GM19193 (cell line): ENCODE measurements around the gene PRRC2B.

ENCODE experiments used
- POLR2A ChIP-seq: IDR thresholded peaks from 4 replicates; pipeline ENCODE4 v1.6.1; 2011; ENCODE audit not compliant: insufficient read depth, insufficient read length; ENCODE audit errors: extremely low read depth

The PRRC2B gene

GRCh38 chr9:131393622-131394463 is at the start of gene PRRC2B:
TSS of gene PRRC2B (plus strand) at chr9:131394086. CDS start at chr9:131430145, 36,059 bp downstream.
- TF ChIP-seq POLR2A: peak; percentile 72

- TF ChIP-seq POLR2A: no peak
These were observed 47.3 kb upstream of the PRRC2B start for GRCh38 chr9:131346559-131346958.

DNA sequence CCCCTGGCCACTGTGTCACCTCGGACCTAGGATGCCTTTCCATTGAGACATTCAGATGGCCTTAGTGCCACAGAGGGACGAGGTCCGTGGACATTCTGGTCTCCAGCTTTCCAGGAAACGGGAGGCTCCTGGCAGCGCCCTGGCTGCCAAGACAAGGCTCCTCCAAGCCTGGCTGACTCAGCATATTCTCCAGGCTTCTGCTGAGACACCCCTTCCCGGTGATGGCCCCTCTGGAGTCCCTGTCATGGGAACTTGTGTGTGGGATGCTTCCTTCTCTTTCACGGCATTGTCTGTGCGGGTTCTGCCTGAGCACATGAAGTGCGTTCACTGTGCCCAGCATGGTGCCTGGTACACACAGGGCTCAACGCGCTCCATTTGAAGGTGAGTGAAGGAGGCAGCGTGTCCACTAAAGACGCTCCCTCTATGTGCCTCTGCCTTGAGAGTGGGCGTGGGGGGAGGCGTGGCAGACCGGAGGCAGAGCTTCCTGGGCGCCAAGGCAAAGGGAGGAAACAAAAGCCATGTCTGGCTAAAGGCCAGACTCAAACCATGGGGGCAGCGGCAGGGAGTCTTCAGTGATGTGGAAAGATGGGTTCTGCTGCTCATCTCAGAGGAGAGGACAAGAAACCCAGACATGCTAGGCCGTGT is 46.4 kb upstream of the PRRC2B start:
- TF ChIP-seq POLR2A: no peak

DNA sequence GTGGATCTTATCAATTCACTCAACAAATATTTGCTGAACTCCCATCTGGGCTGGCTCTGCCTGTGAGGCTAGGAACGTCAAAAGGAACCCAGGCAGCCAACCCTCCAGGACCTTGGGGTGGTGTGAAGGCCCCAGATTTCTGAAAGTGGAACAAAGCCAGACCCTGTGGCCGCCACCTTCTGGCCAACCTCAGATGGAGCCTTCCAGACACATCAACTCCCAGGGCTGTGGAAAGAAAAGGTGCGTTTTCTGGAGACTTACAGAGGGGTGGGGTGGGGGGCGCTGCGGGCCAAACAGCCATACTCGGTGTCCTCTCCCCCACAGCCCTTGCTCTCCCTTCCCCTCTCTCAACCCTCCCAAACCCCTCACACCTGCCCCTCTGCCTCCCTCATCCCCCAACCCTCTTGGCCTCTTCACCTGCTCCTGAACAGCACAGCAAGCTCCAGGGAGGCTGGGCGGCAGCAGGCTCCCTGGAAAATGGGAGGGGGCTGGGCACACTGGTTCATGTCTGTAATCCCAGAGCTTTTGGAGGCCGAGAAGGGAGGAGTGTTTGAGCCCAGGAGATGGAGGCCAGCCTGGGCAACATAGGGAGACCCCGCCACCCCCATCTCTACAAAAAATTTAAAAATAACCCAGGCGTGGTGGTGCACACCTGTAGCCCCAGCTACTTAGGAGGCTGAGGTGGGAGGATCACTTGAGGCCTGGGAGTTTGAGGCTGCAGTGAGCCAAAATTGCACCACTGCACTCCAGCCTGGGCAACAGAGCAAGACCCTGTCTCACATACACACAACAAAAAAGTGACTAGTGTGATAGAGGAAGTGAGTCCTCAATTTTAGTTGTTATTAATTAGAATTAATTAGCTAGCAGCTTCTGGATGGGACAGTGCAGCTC is 45.0 kb upstream of the PRRC2B start:
- no peak for TF ChIP-seq POLR2A

DNA sequence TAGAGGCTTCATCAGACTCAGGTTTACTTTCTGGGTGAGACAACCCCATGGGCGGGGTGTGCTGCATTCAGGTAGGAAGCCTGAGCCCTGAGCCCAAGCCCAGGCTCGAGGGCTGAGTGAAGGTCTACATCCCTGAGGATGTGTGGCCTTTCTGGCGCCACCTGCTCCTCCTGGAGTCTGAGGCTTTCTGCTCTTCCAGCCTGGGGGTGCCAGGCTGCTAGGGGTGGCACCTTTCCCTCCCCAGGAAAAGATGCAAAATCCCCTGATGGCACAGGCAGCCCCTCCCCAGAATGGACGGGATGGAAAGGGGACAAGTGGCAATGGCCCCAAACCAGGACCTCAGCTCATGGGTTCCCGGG is 44.4 kb upstream of the PRRC2B start:
- no peak for TF ChIP-seq POLR2A

DNA sequence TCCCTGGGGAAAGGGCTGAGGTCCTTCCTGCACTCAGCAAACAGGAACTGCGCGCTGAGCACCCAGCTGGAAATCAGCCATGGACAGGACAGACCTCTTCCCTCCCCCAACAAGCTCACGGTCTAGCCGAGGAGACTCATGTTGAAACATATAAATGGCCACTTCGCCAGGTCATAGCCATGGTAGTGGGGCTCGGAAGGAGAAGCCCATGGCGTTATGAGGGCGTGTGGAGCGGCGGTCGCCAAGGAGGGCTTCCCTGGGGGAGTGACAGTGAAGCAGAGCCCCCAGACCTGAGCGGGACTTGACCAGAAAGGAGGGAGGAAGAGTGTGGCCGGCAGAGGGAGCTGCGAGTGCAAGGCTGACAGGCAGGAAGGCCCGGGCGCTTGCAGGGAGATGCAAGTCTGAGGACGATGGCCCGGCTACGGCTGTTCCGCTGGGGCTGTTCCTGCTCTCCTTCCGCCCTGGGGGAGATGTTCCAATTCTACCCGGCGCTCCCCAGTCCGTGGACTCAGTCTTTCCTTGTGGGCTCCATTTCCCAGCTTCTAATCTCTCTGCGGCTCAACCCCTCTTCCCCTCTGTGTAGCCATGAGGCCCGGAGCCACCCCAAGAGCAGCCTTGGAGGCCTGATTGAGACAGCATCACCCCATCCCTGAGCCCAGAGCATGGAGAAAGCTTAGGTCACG is 43.9 kb upstream of the PRRC2B start:
- no peak for TF ChIP-seq POLR2A

DNA sequence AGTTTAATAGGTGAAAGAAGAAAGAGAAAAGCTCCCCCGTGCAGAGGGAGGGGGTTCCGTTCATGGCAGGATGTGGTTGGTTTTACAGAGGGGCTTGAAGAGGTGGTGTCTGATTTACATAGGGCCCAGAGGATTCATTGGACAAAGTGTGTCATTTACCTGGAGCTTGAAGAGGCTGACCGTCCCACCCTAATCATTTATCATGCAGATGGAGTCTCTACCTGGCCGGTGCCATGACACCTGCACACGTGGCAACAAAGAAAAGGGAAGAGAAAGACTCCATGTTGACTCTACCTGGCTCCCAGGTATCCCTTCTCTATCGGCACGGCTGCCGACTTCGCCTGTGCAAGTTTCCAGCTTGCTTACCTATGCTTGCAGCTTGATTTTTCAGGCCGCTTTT is 35.3 kb upstream of the PRRC2B start:
- TF ChIP-seq POLR2A: no peak

DNA sequence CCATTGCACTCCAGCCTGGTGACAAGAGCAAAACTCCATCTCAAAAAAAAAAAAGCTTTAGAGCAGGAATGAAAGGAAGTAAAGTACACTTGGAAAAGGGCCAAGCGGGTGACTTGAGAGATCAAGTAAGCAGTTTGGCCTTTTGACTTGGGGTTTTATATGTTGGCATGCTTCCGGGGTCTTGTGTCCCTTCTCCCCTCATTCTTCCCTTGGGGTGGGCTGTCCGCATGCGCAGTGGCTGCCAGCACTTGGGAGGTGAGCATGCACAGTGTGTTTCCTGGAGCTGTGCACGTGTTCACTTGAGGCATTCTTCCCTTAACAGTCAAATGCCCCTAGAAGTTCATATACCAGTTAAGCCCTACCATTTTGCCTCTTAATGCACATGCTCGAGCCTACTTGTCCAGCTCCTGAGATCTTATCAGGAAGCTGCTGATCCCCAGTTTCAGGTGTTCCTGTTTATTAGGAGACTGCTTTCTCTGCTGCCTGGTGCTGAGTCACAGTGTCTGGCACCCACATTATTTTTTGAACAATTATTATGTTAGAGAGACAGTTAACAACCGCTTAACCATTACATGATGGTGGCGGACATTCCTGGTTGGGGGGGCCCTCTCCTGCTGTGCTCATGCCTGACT is 32.6 kb upstream of the PRRC2B start:
- TF ChIP-seq POLR2A: no peak

DNA sequence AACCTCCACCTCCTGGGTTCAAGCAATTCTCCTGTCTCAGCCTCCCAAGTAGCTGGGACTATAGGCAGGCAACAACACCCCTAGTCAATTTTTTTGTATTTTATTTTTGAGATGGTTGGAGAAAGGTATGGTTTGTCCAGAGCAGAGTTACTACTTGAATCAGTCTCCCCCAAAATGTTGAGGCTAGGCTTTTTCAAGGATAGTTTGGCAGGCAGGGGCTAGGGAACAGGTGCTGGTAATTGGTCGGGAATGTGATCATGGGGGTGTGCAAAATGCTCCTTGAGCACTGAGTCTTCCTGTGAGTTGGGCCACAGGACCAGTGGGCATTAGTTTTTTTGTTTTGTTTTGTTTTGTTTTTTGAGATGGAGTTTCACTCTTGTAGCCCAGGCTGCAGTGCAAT is 28.3 kb upstream of the PRRC2B start:
- TF ChIP-seq POLR2A: no peak

DNA sequence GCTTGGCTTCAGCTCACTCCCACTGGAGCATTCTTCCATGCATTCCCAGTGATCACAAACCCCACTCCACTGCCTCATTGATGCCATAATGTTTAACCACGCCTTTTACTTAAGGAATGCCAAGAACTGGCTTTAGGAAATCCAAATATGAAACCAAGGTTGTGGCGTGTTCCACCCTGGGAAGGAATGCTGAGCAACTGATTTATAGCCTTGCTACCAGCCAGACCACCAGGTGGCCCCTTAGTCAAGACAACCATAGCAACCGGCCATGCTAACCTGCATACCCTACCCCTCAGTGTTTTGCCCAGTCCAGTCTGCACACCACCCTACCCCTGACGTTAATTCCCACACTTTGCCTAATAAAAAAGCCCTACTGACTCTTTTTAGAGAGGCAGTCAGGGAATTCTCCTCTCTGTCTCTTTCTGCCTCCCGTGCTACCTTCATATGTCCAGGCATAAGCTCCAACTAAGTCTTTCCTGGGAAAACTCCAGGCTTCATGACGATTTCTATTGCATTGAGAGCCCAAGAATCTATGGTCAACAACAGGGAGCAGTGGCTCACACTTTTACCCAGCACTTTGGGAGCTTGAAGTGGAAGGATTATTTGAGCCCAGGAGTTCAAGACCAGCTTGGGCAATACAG is 27.0 kb upstream of the PRRC2B start:
- TF ChIP-seq POLR2A: no peak

DNA sequence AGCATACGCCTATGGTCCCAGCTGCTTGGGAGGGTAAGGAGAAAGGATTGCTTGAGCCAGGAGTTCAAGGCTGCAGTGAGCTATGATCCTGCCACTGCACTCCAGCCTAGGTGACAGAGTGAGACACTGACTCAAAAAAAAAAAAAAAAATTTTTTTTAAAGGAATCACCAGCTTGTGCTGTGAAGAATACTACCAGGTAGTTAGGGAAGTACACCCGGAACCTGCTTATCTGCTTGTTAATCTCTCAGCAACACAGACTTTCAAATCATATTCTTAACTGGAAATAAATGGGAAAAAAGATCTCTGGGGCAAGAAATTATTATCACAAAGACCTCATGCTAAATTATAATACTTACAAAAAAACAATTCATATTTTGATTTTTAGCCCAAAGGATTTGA is 26.4 kb upstream of the PRRC2B start:
- no peak for TF ChIP-seq POLR2A

- TF ChIP-seq POLR2A: no peak
These were observed 23.2 kb upstream of the PRRC2B start for GRCh38 chr9:131370638-131371037.

- no peak for TF ChIP-seq POLR2A
These were observed 14.8 kb upstream of the PRRC2B start for GRCh38 chr9:131379056-131379455.

DNA sequence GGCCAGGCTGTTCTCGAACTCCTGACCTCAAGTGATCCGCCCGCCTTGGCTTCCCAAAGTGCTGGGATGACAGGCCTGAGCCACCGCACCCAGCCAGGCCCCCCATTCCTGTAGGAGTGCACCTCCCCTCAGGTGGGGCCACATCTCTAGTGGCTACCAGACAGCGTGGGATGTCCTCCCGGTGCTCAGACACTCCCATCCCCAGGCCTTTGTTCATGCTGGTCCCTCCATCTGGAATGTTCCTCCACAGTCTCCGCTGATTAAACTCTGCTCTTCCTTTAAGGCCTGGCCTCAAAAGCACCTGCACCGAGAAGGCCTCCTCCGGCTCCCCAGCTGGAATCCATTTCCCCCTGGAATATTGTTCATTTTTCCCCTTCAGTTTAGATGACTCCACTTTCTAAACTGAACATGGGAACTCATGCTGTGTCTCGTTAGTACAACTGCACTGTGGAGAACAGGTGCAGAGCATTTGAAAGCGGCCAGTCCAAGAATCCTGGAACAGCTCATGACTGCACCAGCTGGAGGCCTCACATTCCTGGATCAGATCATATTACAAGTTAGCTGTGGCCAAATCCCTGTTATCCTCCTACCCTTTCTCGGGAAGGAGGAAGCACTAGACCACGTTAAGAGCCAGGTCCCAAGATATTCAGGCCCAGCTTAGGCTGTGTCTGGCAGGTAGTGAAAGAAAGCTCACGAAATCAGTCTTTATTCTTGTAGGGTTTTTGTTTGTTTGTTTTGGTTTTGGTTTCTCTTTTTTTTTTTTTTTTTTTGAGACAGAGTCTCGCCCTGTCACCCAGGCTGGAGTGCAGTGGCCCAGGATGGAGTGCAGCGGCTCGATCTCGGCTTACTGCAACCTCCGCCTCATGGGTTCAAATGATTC is 10.8 kb upstream of the PRRC2B start:
- TF ChIP-seq POLR2A: no peak

- no peak for TF ChIP-seq POLR2A
These were observed 8.6 kb upstream of the PRRC2B start for GRCh38 chr9:131385296-131385695.
